ENCODE data around the gene EHHADH. TPM values are rescaled to one million over a fixed set of nuclear protein-coding genes. Genes with fewer than 3 reads are reported as not detected.

EHHADH gene
- total and polyA plus RNA-seq, 4 donors, result 2.8 to 11.1 (median 6.3) TPM

GRCh38 chr3:185251272-185251671 lies 2.6 kb downstream of the EHHADH start:
- Histone ChIP-seq H3K27me3 (ENCODE audit: control insufficient read depth in 3 of 3, insufficient read depth in 3 of 3, low read length in 2 of 3) (no peaks in the 10 kb centered on the region), H3K9me3 (ENCODE audit: control insufficient read depth in 4 of 4, insufficient read depth in 3 of 4, low read length in 3 of 4) (peaks cover 0 to 1% (median 0%) of the 10 kb centered on the region in 4 donors), H3K9ac (ENCODE audit: insufficient read depth in 1 of 2, low read length in 2 of 2) (no peak overlapping the region), H3K27ac (ENCODE audit: low read depth in 1 of 2, low read length in 1 of 2) (no peak overlapping the region), H3K4me3 (no peak overlapping the region), H3K4me1 (ENCODE audit: control insufficient read depth in 5 of 5, insufficient read depth in 5 of 5, low read length in 5 of 5) (peaks cover 0 to 4% (median 0%) of the 10 kb centered on the region in 5 donors), H3K36me3 (ENCODE audit: control insufficient read depth in 4 of 4, insufficient read depth in 4 of 4, low read length in 4 of 4) (peaks cover 0 to 2% (median 0%) of the 10 kb centered on the region in 4 donors)
- DNase-seq (peak in 1 of 3 donors; percentile 24), ATAC-seq (ENCODE audit: insufficient read depth, low FRiP score) (no peak)
- WGBS, 2 donors, result 74 to 86% methylated on average over 5 of the region's 5 CpGs
- no peak for TF ChIP-seq CTCF (IDR thresholded peaks at IDR 0.05; ENCODE audit: control extremely low read depth, extremely low read depth)

GRCh38 chr3:185250653-185251052 lies 3.2 kb downstream of the EHHADH start:
- no peak overlapping the region for H3K4me3 ChIP-seq
- 0% methylated on average over 1 of the region's 1 CpG for WGBS, 2 donors

GRCh38 chr3:185250247-185250646 lies 3.6 kb downstream of the EHHADH start:
- peaks cover 0 to 3% (median under 1%) of the 10 kb centered on the region in 4 donors for H3K9me3 ChIP-seq (ENCODE audit: control insufficient read depth in 4 of 4, insufficient read depth in 3 of 4, low read length in 3 of 4)
- H3K9ac ChIP-seq (ENCODE audit: insufficient read depth in 1 of 2, low read length in 2 of 2), result no peak overlapping the region
- H3K27me3 ChIP-seq (ENCODE audit: control insufficient read depth in 3 of 3, insufficient read depth in 3 of 3, low read length in 2 of 3), result no peaks in the 10 kb centered on the region
- no peak for ATAC-seq (ENCODE audit: insufficient read depth, low FRiP score)
- no peak for TF ChIP-seq CTCF (IDR thresholded peaks at IDR 0.05; ENCODE audit: control extremely low read depth, extremely low read depth)
- H3K4me1 ChIP-seq (ENCODE audit: control insufficient read depth in 5 of 5, insufficient read depth in 5 of 5, low read length in 5 of 5), result peaks cover 0 to 4% (median 0%) of the 10 kb centered on the region in 5 donors
- H3K4me3 ChIP-seq, result no peak overlapping the region
- peaks cover 0 to 5% (median 0%) of the 10 kb centered on the region in 4 donors for H3K36me3 ChIP-seq (ENCODE audit: control insufficient read depth in 4 of 4, insufficient read depth in 4 of 4, low read length in 4 of 4)
- no peak overlapping the region for H3K27ac ChIP-seq (ENCODE audit: low read depth in 1 of 2, low read length in 1 of 2)
- no peak for DNase-seq

More at GRCh38 chr3:185250653-185251052, 3.2 kb downstream of the EHHADH start:
- H3K4me1 ChIP-seq (ENCODE audit: control insufficient read depth in 5 of 5, insufficient read depth in 5 of 5, low read length in 5 of 5), result peaks cover 0 to 4% (median 0%) of the 10 kb centered on the region in 5 donors
- DNase-seq (no peak), ATAC-seq (ENCODE audit: insufficient read depth, low FRiP score) (no peak)
- H3K27ac ChIP-seq (ENCODE audit: low read depth in 1 of 2, low read length in 1 of 2), result no peak overlapping the region
- TF ChIP-seq CTCF (IDR thresholded peaks at IDR 0.05; ENCODE audit: control extremely low read depth, extremely low read depth), result no peak
- peak overlapping the region in 1 of 2 donors; percentile 6 for H3K9ac ChIP-seq (ENCODE audit: insufficient read depth in 1 of 2, low read length in 2 of 2)
- H3K36me3 ChIP-seq (ENCODE audit: control insufficient read depth in 4 of 4, insufficient read depth in 4 of 4, low read length in 4 of 4), result peaks cover 0 to 4% (median 0%) of the 10 kb centered on the region in 4 donors
- H3K27me3 ChIP-seq (ENCODE audit: control insufficient read depth in 3 of 3, insufficient read depth in 3 of 3, low read length in 2 of 3), result no peaks in the 10 kb centered on the region
- H3K9me3 ChIP-seq (ENCODE audit: control insufficient read depth in 4 of 4, insufficient read depth in 3 of 4, low read length in 3 of 4), result peaks cover 0 to 2% (median 0%) of the 10 kb centered on the region in 4 donors

GRCh38 chr3:185242642-185243041 lies 11.2 kb downstream of the EHHADH start:
- whole genome bisulfite sequencing, 2 donors, result 92 to 93% methylated on average over 3 of the region's 3 CpGs
- no peaks in the 10 kb centered on the region for H3K27me3 ChIP-seq (ENCODE audit: control insufficient read depth in 3 of 3, insufficient read depth in 3 of 3, low read length in 2 of 3)
- no peak overlapping the region for H3K9ac ChIP-seq (ENCODE audit: insufficient read depth in 1 of 2, low read length in 2 of 2)
- DNase-seq (no peak), ATAC-seq (ENCODE audit: insufficient read depth, low FRiP score) (no peak)
- H3K4me3 ChIP-seq, result no peak overlapping the region
- H3K9me3 ChIP-seq (ENCODE audit: control insufficient read depth in 4 of 4, insufficient read depth in 3 of 4, low read length in 3 of 4), result peaks cover 0 to 20% (median 6%) of the 10 kb centered on the region in 4 donors
- H3K27ac ChIP-seq (ENCODE audit: low read depth in 1 of 2, low read length in 1 of 2), result no peak overlapping the region
- TF ChIP-seq CTCF (IDR thresholded peaks at IDR 0.05; ENCODE audit: control extremely low read depth, extremely low read depth), result no peak
- peaks cover 0 to 7% (median 0%) of the 10 kb centered on the region in 4 donors for H3K36me3 ChIP-seq (ENCODE audit: control insufficient read depth in 4 of 4, insufficient read depth in 4 of 4, low read length in 4 of 4)
- H3K4me1 ChIP-seq (ENCODE audit: control insufficient read depth in 5 of 5, insufficient read depth in 5 of 5, low read length in 5 of 5), result no peaks in the 10 kb centered on the region

Data from lung (tissue), 12 donors.